Measurements from ENCODE around the gene WIPF3.
"Not testable (repeated sequence)": the region's sequence is repeated elsewhere in the genome, so short reads cannot be mapped to it uniquely, and the experiment has no call there.

Gene WIPF3

GRCh38 chr7:29883462-29884398 is 77.4 kb downstream of the WIPF3 start:
- no peak for DNase-seq

- no peak for DNase-seq
Measured at GRCh38 chr7:29884399-29885272, 78.3 kb downstream of the WIPF3 start.

GRCh38 chr7:29885626-29886025 is 79.3 kb downstream of the WIPF3 start:
- no peak for DNase-seq

- DNase-seq: no peak
Measured at GRCh38 chr7:29886827-29887226, 80.5 kb downstream of the WIPF3 start.

GRCh38 chr7:29888006-29888405 is 81.7 kb downstream of the WIPF3 start:
- no peak for DNase-seq

- DNase-seq: no peak
Measured at GRCh38 chr7:29889288-29889687, 83.0 kb downstream of the WIPF3 start.

- no peak for DNase-seq
Measured at GRCh38 chr7:29890251-29890650, 83.9 kb downstream of the WIPF3 start.

GRCh38 chr7:29890786-29891185 is 84.5 kb downstream of the WIPF3 start:
- not testable (repeated sequence) for DNase-seq

- no peak for DNase-seq
Measured at GRCh38 chr7:29891766-29892165, 85.5 kb downstream of the WIPF3 start.

- no peak for DNase-seq
Measured at GRCh38 chr7:29892231-29892630, 85.9 kb downstream of the WIPF3 start.

GRCh38 chr7:29893351-29893965 is 87.2 kb downstream of the WIPF3 start:
- no peak for DNase-seq

GRCh38 chr7:29894256-29894655 is 87.9 kb downstream of the WIPF3 start:
- no peak for DNase-seq

GRCh38 chr7:29895559-29895958 is 89.3 kb downstream of the WIPF3 start:
- DNase-seq: no peak

- DNase-seq: no peak
Measured at GRCh38 chr7:29896685-29897411, 90.5 kb downstream of the WIPF3 start.

GRCh38 chr7:29898301-29898700 is 92.0 kb downstream of the WIPF3 start:
- no peak for DNase-seq

GRCh38 chr7:29900745-29901144 is 94.4 kb downstream of the WIPF3 start:
- DNase-seq: no peak

- no peak for DNase-seq
Measured at GRCh38 chr7:29906200-29907022, 100.1 kb downstream of the WIPF3 start.

- DNase-seq: no peak
Measured at GRCh38 chr7:29914180-29914579, 107.9 kb downstream of the WIPF3 start.

GRCh38 chr7:29915481-29916215 is 109.3 kb downstream of the WIPF3 start:
- no peak for DNase-seq

GRCh38 chr7:29917641-29918040 is 111.3 kb downstream of the WIPF3 start:
- DNase-seq: no peak

- no peak for DNase-seq
Measured at GRCh38 chr7:29918850-29919249, 112.5 kb downstream of the WIPF3 start.
